OCI-LY7 (cell line): ENCODE results near the gene IGSF21. TPM values are rescaled to one million over a fixed set of nuclear protein-coding genes. Genes with fewer than 3 reads are reported as not detected.

Source experiments
- BruUV-seq: library from RNA; stranded (reverse); fragments of 400-500 nt; replicated peaks from 2 replicates; lab custom pipeline; 2021; lab: Mats Ljungman, UMichigan
- CTCF ChIA-PET: fragments of 300-600 bp; sonication (Branson Sonifier 250); formaldehyde crosslinking; loops from one replicate; lab custom pipeline; 2022; ENCODE audit warnings: antibody characterized with exemption; ENCODE audit not compliant: unreplicated experiment; lab: Charles Lee
- POLR2A ChIA-PET: fragments of 300-600 bp; sonication (Branson Sonifier 250); formaldehyde crosslinking; loops from one replicate; lab custom pipeline; 2022; ENCODE audit warnings: antibody characterized with exemption; lab: Charles Lee
- DNase-seq: peaks from one replicate; pipeline ENCODE4 v3.0.0-alpha.2; 2015; ENCODE audit warnings: low spot score
- H2AFZ ChIP-seq: fragments of 200-600 bp; sonication (generic), shearing (Covaris generic); 2 replicates; pipeline ENCODE4 v1.6.1; 2014; ENCODE audit warnings: mild to moderate bottlenecking, antibody characterized with exemption, low read length, moderate library complexity
- H3K27ac ChIP-seq: fragments of 200-600 bp; sonication (generic); 2 replicates; pipeline ENCODE4 v1.5.1; 2014; ENCODE audit warnings: mixed run types, low read depth, mild to moderate bottlenecking, moderate library complexity, low read length, inconsistent platforms; ENCODE audit not compliant: poor library complexity, severe bottlenecking
- H3K36me3 ChIP-seq: fragments of 200-600 bp; sonication (generic); 2 replicates; pipeline ENCODE4 v1.6.1; 2014; ENCODE audit warnings: mild to moderate bottlenecking, antibody characterized with exemption, low read length, moderate library complexity, mixed read lengths; ENCODE audit not compliant: insufficient read depth
- H3K4me1 ChIP-seq: fragments of 200-600 bp; sonication (generic); 2 replicates; pipeline ENCODE4 v1.5.1; 2014; ENCODE audit warnings: mild to moderate bottlenecking, low read length; ENCODE audit not compliant: insufficient read depth, poor library complexity, severe bottlenecking
- H3K4me2 ChIP-seq: fragments of 200-600 bp; sonication (generic); 2 replicates; pipeline ENCODE4 v1.6.1; 2014; ENCODE audit warnings: mild to moderate bottlenecking, low read length
- H3K4me3 ChIP-seq: fragments of 200-600 bp; sonication (generic); 2 replicates; pipeline ENCODE4 v1.5.1; 2014; ENCODE audit warnings: mild to moderate bottlenecking, low read depth, low read length; ENCODE audit not compliant: poor library complexity, severe bottlenecking
- H3K79me2 ChIP-seq: fragments of 200-600 bp; sonication (generic); 2 replicates; pipeline ENCODE4 v1.6.1; 2016; ENCODE audit warnings: low read depth, mild to moderate bottlenecking, low read length, moderate library complexity, mixed read lengths; ENCODE audit not compliant: insufficient read depth
- H3K9me2 ChIP-seq: fragments of 200-600 bp; sonication (generic); 2 replicates; pipeline ENCODE4 v1.6.1; 2016; ENCODE audit warnings: mild to moderate bottlenecking, low read length, mixed read lengths; ENCODE audit not compliant: insufficient read depth
- H3K9me3 ChIP-seq: fragments of 200-600 bp; sonication (generic); 2 replicates; pipeline ENCODE4 v1.6.1; 2014; ENCODE audit warnings: mild to moderate bottlenecking, mixed run types, low read length, mixed read lengths
- H4K20me1 ChIP-seq: fragments of 200-600 bp; sonication (generic); 2 replicates; pipeline ENCODE4 v1.6.1; 2014; ENCODE audit warnings: mild to moderate bottlenecking, antibody characterized with exemption, low read length, moderate library complexity, mixed read lengths; ENCODE audit not compliant: insufficient read depth
- CTCF ChIP-seq: fragments of 200-600 bp; sonication (generic); conservative IDR thresholded peaks from 2 replicates; pipeline ENCODE4 v1.5.1; 2014; ENCODE audit warnings: mild to moderate bottlenecking, antibody characterized with exemption, low read length, moderate library complexity, mixed read lengths
- EZH2phosphoT487 ChIP-seq: fragments of 200-600 bp; sonication (generic); IDR thresholded peaks from 2 replicates; pipeline ENCODE4 v1.6.1; 2018; ENCODE audit warnings: low read depth, borderline replicate concordance, mild to moderate bottlenecking, mixed run types, antibody characterized with exemption, low read length, moderate library complexity, mixed read lengths
- intact Hi-C: fragments of 100-400 bp; cut with micrococcal nuclease; formaldehyde crosslinking; loops from one replicate; pipeline ENCODE4 v1.10.0; 2022; ENCODE audit not compliant: unreplicated experiment
- total RNA-seq, 2 experiments: library from RNA; depleted of rRNA in 1 of 2; stranded (reverse); fragments of >200 nt in 1 of 2; shearing (Covaris generic) in 1 of 2; gene quantifications; 2 replicates each; pipeline ENCODE4 v1.2.3, GENCODE V29; 2014 to 2022

Gene IGSF21
- total RNA-seq, 2 experiments from 2014 or later: 0.17 TPM; not detected in 1

GRCh38 chr1:18297896-18298648 lies 190.5 kb downstream of the IGSF21 start:
- H3K36me3 ChIP-seq: no peaks in the 10 kb centered on the region
- no peak for DNase-seq
- no peaks in the 10 kb centered on the region for H3K9me2 ChIP-seq
- no peak for TF ChIP-seq CTCF
- TF ChIP-seq EZH2phosphoT487: no peak
- intact Hi-C loops: loop anchor here (5.0 kb wide), 1 partner anchor 234 kb away; no protein-coding TSS in a partner anchor
- no TSS peak for BruUV-seq
- no peaks in the 10 kb centered on the region for H3K4me1 ChIP-seq
- CTCF ChIA-PET: interaction anchor here (1.2 to 1.3 kb wide), 2 partner anchors 277 to 283 kb away, joined by 3 to 6 read pairs; no protein-coding TSS in a partner anchor
- no peaks in the 10 kb centered on the region for H3K79me2 ChIP-seq
- no peak overlapping the region for H3K27ac ChIP-seq
- no peak overlapping the region for H2AFZ ChIP-seq
- no peaks in the 10 kb centered on the region for H3K9me3 ChIP-seq
- POLR2A ChIA-PET: interaction anchor here (1.1 kb wide), 1 partner anchor 12 kb away, joined by 4 read pairs; no protein-coding TSS in a partner anchor
- no peaks in the 10 kb centered on the region for H4K20me1 ChIP-seq
- H3K4me3 ChIP-seq: no peak overlapping the region
- H3K4me2 ChIP-seq: no peak overlapping the region

- Histone ChIP-seq H3K4me3 (no peak overlapping the region), H4K20me1 (no peaks in the 10 kb centered on the region), H3K27ac (no peak overlapping the region), H3K9me2 (no peaks in the 10 kb centered on the region), H3K79me2 (no peaks in the 10 kb centered on the region), H2AFZ (no peak overlapping the region), H3K4me1 (no peaks in the 10 kb centered on the region), H3K36me3 (no peaks in the 10 kb centered on the region), H3K4me2 (no peak overlapping the region), H3K9me3 (no peaks in the 10 kb centered on the region)
- POLR2A ChIA-PET: interaction anchor here (1.1 kb wide), 1 partner anchor 14 kb away, joined by 4 read pairs; no protein-coding TSS in a partner anchor
- peak; percentile 65 for DNase-seq
- intact Hi-C loops: loop anchor here (2.0 to 10.0 kb wide), 4 partner anchors 195 to 317 kb away; partner anchors contain the start of gene IGSF21
- CTCF ChIA-PET: interaction anchor here (1.2 to 1.3 kb wide), 2 partner anchors 276 to 282 kb away, joined by 3 to 6 read pairs; no protein-coding TSS in a partner anchor
- TF ChIP-seq CTCF (peak; percentile 92), EZH2phosphoT487 (no peak)
- BruUV-seq: no TSS peak
Measured at GRCh38 chr1:18299441-18300338, 192.1 kb downstream of the IGSF21 start.
